Loucy (cell line): ENCODE measurements around the gene CSF1.

Experiments
- EZH2phosphoT487 ChIP-seq: fragments of 200-600 bp; IDR thresholded peaks from 2 replicates; pipeline ENCODE4 v1.6.1; 2018; ENCODE audit warnings: antibody characterized with exemption, mild to moderate bottlenecking, moderate library complexity, borderline replicate concordance
- TF ChIP-seq, protein P1 (sequence below): fragments of 200-600 bp; sonication (generic); conservative IDR thresholded peaks from 2 replicates; pipeline ENCODE4 v1.5.1; 2014; ENCODE audit warnings: mild to moderate bottlenecking, antibody characterized with exemption, low read length

DNA sequence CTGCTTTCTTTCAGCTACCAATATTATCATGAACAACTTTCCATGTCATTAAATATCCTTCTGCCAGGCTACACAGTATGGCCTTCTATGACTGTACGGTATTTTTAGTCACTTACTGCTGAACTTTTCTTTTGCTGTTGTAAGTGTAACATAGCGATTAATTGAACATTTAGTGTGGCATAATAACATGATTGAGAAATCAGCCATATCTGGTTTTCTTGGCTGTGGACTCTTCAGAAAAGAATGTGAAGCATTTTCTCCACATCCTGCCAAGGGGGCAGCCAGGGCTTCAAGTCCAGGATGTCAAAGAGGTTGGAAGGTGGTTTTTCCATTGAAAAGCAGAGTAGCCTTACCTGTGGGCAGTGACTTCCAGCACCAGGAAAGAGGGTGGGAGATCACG lies 65.1 kb downstream of the CSF1 start:
- no peak for TF ChIP-seq EZH2phosphoT487
- TF ChIP-seq, protein P1, sequence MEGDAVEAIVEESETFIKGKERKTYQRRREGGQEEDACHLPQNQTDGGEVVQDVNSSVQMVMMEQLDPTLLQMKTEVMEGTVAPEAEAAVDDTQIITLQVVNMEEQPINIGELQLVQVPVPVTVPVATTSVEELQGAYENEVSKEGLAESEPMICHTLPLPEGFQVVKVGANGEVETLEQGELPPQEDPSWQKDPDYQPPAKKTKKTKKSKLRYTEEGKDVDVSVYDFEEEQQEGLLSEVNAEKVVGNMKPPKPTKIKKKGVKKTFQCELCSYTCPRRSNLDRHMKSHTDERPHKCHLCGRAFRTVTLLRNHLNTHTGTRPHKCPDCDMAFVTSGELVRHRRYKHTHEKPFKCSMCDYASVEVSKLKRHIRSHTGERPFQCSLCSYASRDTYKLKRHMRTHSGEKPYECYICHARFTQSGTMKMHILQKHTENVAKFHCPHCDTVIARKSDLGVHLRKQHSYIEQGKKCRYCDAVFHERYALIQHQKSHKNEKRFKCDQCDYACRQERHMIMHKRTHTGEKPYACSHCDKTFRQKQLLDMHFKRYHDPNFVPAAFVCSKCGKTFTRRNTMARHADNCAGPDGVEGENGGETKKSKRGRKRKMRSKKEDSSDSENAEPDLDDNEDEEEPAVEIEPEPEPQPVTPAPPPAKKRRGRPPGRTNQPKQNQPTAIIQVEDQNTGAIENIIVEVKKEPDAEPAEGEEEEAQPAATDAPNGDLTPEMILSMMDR, result no peak
